HepG2 (cell line): ENCODE measurements around the gene TRIM7. TPM values are rescaled to one million over a fixed set of nuclear protein-coding genes. Genes with fewer than 3 reads are reported as not detected.

Experiments used
- ETV6 ChIP-seq: sonication (generic); formaldehyde crosslinking; conservative IDR thresholded peaks from 2 replicates; pipeline ENCODE4 v1.4.0; 2020; ENCODE audit warnings: missing genetic modification reagents
- FOXA1 ChIP-seq, 2 experiments: fragments of 450-650 bp in 1 of 2; sonication (generic) in 1 of 2; formaldehyde crosslinking in 1 of 2; IDR thresholded peaks; 2 replicates each; pipeline versions ENCODE4 v1.4.0 to v1.6.1; 2016 to 2020; ENCODE audit warnings: missing genetic modification reagents in 1 of 2
- KMT2B ChIP-seq: IDR thresholded peaks from 2 replicates; pipeline ENCODE4 v1.6.1; 2016; ENCODE audit warnings: missing genetic modification reagents, missing compliant biosample characterization
- SP140L ChIP-seq: sonication (generic); formaldehyde crosslinking; IDR thresholded peaks from 2 replicates; pipeline ENCODE4 v1.4.0; 2020; ENCODE audit warnings: missing genetic modification reagents, borderline replicate concordance
- TMF1 ChIP-seq: sonication (generic); formaldehyde crosslinking; IDR thresholded peaks from 2 replicates; pipeline ENCODE4 v1.8.1; 2022; ENCODE audit warnings: low read depth, missing genetic modification reagents
- YY1 ChIP-seq: IDR thresholded peaks from 2 replicates; pipeline ENCODE4 v1.6.1; 2011; ENCODE audit warnings: low read length, low read depth, moderate library complexity, mild to moderate bottlenecking; ENCODE audit not compliant: insufficient read depth, insufficient replicate concordance
- ZNF333 ChIP-seq: sonication (generic); formaldehyde crosslinking; IDR thresholded peaks from 2 replicates; pipeline ENCODE4 v1.4.0; 2020; ENCODE audit warnings: mild to moderate bottlenecking, missing genetic modification reagents, borderline replicate concordance
- ZNF460 ChIP-seq: sonication (generic); formaldehyde crosslinking; IDR thresholded peaks from 2 replicates; pipeline ENCODE4 v1.5.1; 2020; ENCODE audit warnings: missing genetic modification reagents, mild to moderate bottlenecking, borderline replicate concordance
- ZNF530 ChIP-seq: sonication (generic); formaldehyde crosslinking; IDR thresholded peaks from 2 replicates; pipeline ENCODE4 v1.5.0; 2020; ENCODE audit warnings: low read depth, mild to moderate bottlenecking, missing genetic modification reagents
- ZNF709 ChIP-seq: sonication (generic); formaldehyde crosslinking; IDR thresholded peaks from 2 replicates; pipeline ENCODE4 v1.5.0; 2020; ENCODE audit warnings: mild to moderate bottlenecking, missing genetic modification reagents
- polyA plus RNA-seq, 8 experiments: library from polyadenylated mRNA; depleted of rRNA in 3 of 8; stranded (reverse) in 7 of 8; unstranded in 1 of 8; fragments of >200 nt; fragmentation: Illumina TruSeq in 4 of 8; extraction: Trizol in 4 of 8; gene quantifications; 2 replicates each; pipeline versions ENCODE4 v1.2.1 to v1.2.3, GENCODE V29; 2011 to 2016; ENCODE audit warnings: low read depth in 4 of 8, missing spikeins in 1 of 8, mixed read lengths in 1 of 8; ENCODE audit not compliant: insufficient read depth in 1 of 8
- total RNA-seq, 5 experiments: library from RNA; depleted of rRNA; stranded (reverse); fragments of >200 nt; fragmentation: Illumina TruSeq; extraction: Trizol; gene quantifications; 2 replicates each; pipeline ENCODE4 v1.2.3, GENCODE V29; 2016; ENCODE audit warnings: low read depth in 1 of 5
- TF ChIP-seq, protein P1 (sequence below): sonication (generic); formaldehyde crosslinking; IDR thresholded peaks from 2 replicates; pipeline ENCODE4 v1.8.0; 2022; ENCODE audit warnings: low read depth, missing genetic modification reagents
- TF ChIP-seq, protein P2 (sequence below): IDR thresholded peaks from 2 replicates; pipeline ENCODE4 v1.4.0; 2020; ENCODE audit warnings: mild to moderate bottlenecking, missing genetic modification reagents
- TF ChIP-seq, protein P3 (sequence below): sonication (generic); formaldehyde crosslinking; IDR thresholded peaks from 2 replicates; pipeline ENCODE4 v1.4.0; 2020; ENCODE audit warnings: mild to moderate bottlenecking, missing genetic modification reagents
- TF ChIP-seq, protein P4 (sequence below): sonication (generic); formaldehyde crosslinking; IDR thresholded peaks from 2 replicates; pipeline ENCODE4 v1.5.1; 2020; ENCODE audit warnings: missing genetic modification reagents, mild to moderate bottlenecking, borderline replicate concordance
- TF ChIP-seq, protein P5 (sequence below): sonication (generic); formaldehyde crosslinking; conservative IDR thresholded peaks from 2 replicates; pipeline ENCODE4 v1.4.0; 2020; ENCODE audit warnings: missing genetic modification reagents
- TF ChIP-seq, protein P6 (sequence below): sonication (generic); formaldehyde crosslinking; IDR thresholded peaks from 2 replicates; pipeline ENCODE4 v1.5.1; 2020; ENCODE audit warnings: missing genetic modification reagents, mild to moderate bottlenecking, borderline replicate concordance

TRIM7 gene
- total and polyA plus RNA-seq, 2 of the 13 experiments (the other 11 are each of a cell fraction or from before 2014, with no cell fraction given), result 0.13 TPM; not detected in 1

DNA sequence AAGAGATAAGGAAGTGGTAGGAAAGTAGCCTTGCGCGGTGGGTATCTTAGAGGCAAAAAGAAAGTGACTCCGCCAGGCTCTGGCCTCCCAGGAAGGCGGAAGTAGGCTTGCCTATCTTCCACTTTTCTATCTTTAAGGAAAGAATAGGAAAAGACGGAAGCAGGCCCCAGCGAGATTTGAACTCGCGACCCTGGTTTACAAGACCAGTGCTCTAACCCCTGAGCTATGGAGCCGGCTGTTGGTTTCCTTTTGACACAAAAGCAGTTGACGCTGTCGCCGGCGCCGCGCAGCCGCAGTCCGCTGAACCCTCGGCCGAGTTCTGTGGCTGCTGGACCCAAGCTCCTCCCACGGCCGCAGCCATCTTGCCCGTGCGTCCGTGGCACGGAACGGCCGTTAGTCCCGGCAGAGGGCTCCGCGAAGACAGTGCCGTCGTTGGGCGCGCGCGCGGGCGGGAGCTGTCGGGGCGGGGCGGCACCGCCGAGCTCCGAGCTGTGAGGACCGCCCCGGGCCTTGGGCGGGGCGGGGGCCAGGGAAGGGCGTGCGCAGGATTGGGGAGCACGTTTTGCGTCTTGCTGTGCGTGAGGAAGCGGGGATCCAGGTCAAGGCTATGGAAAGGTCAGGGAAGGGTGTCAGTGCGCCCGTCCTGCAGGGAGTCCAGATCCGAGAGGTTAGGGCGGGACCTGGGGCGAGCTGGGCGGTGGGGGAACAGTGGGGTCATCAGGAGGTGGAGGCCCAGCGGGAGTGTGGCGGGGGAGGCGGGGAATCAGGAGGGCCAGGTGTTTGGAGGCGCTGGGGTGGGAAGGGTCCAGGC is 13.3 kb downstream of the TRIM7 start (continued):
- TF ChIP-seq, protein P1, sequence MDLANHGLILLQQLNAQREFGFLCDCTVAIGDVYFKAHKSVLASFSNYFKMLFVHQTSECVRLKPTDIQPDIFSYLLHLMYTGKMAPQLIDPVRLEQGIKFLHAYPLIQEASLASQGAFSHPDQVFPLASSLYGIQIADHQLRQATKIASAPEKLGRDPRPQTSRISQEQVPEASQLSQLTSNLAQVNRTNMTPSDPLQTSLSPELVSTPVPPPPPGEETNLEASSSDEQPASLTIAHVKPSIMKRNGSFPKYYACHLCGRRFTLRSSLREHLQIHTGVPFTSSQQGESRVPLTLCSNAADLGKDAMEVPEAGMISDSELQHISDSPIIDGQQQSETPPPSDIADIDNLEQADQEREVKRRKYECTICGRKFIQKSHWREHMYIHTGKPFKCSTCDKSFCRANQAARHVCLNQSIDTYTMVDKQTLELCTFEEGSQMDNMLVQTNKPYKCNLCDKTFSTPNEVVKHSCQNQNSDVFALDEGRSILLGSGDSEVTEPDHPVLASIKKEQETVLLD (CRISPR knock-in tag), result peak; percentile 97
- TF ChIP-seq, protein P2, sequence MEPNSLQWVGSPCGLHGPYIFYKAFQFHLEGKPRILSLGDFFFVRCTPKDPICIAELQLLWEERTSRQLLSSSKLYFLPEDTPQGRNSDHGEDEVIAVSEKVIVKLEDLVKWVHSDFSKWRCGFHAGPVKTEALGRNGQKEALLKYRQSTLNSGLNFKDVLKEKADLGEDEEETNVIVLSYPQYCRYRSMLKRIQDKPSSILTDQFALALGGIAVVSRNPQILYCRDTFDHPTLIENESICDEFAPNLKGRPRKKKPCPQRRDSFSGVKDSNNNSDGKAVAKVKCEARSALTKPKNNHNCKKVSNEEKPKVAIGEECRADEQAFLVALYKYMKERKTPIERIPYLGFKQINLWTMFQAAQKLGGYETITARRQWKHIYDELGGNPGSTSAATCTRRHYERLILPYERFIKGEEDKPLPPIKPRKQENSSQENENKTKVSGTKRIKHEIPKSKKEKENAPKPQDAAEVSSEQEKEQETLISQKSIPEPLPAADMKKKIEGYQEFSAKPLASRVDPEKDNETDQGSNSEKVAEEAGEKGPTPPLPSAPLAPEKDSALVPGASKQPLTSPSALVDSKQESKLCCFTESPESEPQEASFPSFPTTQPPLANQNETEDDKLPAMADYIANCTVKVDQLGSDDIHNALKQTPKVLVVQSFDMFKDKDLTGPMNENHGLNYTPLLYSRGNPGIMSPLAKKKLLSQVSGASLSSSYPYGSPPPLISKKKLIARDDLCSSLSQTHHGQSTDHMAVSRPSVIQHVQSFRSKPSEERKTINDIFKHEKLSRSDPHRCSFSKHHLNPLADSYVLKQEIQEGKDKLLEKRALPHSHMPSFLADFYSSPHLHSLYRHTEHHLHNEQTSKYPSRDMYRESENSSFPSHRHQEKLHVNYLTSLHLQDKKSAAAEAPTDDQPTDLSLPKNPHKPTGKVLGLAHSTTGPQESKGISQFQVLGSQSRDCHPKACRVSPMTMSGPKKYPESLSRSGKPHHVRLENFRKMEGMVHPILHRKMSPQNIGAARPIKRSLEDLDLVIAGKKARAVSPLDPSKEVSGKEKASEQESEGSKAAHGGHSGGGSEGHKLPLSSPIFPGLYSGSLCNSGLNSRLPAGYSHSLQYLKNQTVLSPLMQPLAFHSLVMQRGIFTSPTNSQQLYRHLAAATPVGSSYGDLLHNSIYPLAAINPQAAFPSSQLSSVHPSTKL, result peak; percentile 35; the same call in 1 of the 2 replicates
- TF ChIP-seq ZNF530 (CRISPR knock-in tag) (no peak), KMT2B (CRISPR knock-in tag) (peak; percentile 37; the same call in 1 of the 2 replicates), FOXA1 (IDR thresholded peaks at IDR 0.05) (no peak), FOXA1 (CRISPR knock-in tag; IDR thresholded peaks at IDR 0.05) (no peak), ETV6 (no peak; the same call in 1 of the 2 replicates), ZNF333 (CRISPR knock-in tag) (peak; percentile 82; the same call in 1 of the 2 replicates), ZNF460 (0 out of 2 replicates have a peak, but pooled peaks have one; percentile 11), ZNF709 (CRISPR knock-in tag) (no peak; the same call in 1 of the 2 replicates), SP140L (no peak), TMF1 (CRISPR knock-in tag) (peak; percentile 97), YY1 (peak; percentile 96)
- TF ChIP-seq, protein P3, sequence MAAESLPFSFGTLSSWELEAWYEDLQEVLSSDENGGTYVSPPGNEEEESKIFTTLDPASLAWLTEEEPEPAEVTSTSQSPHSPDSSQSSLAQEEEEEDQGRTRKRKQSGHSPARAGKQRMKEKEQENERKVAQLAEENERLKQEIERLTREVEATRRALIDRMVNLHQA (CRISPR knock-in tag), result no peak
- TF ChIP-seq, protein P4, sequence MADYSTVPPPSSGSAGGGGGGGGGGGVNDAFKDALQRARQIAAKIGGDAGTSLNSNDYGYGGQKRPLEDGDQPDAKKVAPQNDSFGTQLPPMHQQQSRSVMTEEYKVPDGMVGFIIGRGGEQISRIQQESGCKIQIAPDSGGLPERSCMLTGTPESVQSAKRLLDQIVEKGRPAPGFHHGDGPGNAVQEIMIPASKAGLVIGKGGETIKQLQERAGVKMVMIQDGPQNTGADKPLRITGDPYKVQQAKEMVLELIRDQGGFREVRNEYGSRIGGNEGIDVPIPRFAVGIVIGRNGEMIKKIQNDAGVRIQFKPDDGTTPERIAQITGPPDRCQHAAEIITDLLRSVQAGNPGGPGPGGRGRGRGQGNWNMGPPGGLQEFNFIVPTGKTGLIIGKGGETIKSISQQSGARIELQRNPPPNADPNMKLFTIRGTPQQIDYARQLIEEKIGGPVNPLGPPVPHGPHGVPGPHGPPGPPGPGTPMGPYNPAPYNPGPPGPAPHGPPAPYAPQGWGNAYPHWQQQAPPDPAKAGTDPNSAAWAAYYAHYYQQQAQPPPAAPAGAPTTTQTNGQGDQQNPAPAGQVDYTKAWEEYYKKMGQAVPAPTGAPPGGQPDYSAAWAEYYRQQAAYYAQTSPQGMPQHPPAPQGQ (CRISPR knock-in tag), result no peak
- TF ChIP-seq, protein P5, sequence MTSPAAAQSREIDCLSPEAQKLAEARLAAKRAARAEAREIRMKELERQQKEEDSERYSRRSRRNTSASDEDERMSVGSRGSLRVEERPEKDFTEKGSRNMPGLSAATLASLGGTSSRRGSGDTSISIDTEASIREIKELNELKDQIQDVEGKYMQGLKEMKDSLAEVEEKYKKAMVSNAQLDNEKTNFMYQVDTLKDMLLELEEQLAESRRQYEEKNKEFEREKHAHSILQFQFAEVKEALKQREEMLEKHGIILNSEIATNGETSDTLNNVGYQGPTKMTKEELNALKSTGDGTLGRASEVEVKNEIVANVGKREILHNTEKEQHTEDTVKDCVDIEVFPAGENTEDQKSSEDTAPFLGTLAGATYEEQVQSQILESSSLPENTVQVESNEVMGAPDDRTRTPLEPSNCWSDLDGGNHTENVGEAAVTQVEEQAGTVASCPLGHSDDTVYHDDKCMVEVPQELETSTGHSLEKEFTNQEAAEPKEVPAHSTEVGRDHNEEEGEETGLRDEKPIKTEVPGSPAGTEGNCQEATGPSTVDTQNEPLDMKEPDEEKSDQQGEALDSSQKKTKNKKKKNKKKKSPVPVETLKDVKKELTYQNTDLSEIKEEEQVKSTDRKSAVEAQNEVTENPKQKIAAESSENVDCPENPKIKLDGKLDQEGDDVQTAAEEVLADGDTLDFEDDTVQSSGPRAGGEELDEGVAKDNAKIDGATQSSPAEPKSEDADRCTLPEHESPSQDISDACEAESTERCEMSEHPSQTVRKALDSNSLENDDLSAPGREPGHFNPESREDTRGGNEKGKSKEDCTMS (CRISPR knock-in tag), result no peak
- TF ChIP-seq, protein P6, sequence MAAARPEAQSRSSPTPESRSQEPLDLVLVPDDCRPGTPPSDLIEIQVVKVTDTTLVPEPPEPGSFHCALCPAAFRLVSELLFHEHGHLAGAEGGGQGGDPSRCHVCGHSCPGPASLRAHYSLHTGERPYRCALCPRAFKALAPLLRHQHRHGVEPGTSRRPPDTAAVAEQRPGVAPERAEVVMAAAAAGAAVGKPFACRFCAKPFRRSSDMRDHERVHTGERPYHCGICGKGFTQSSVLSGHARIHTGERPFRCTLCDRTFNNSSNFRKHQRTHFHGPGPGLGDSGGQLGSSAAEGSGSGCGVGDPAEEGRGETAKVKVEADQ, result peak; percentile 67; the same call in 1 of the 2 replicates
